HG02943 (cell line): ENCODE results near the gene PATZ1.

Experiments used
- ATAC-seq: cut with Tn5 transposase; IDR thresholded peaks from one replicate; pipeline ENCODE4 v1.9.1; 2021; ENCODE audit warnings: mild to moderate bottlenecking, low read depth, moderate library complexity; ENCODE audit not compliant: unreplicated experiment

The PATZ1 gene

DNA sequence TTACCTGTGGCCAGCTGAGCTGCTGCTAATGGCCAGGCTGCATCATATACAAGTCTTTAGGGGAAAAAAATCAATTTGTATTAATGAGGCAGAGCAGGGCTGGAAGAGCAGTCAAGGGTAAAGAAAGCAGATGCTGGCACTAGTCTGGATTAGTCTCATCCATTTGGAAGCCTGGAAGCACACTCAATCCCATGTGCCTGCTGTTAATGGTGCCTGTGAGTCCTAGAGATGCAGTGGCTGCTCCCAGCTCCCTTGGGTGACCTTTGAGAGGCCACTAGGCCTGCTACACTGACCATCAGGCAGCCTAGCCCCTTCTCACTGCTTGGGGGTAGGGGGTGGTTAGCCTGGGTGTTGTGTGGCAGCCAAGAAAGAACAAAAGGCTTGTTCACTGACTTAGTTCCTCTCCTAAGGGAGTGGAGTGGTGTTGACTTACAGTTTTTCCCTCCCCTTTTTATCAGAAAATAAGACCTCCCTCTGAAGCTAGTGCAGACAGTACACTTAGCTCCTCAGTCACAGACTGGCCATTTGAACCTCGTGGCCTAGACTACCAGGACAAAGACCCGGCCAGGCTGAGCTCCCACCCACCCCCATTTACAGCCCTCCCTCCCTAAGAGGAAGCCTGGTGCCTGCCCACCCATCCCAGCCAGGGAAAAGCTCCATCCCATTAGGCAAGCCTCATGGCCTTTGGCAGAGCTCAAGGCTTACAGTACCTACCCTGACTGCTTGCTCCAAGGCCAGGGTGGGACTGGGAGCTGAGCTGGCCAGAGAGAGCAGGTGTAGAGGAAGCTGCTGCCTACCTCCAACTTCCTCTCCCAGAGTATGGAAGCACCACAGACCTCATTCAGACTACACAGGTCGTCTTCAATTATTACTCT lies 61.6 kb downstream of the PATZ1 start:
- ATAC-seq = no peak

DNA sequence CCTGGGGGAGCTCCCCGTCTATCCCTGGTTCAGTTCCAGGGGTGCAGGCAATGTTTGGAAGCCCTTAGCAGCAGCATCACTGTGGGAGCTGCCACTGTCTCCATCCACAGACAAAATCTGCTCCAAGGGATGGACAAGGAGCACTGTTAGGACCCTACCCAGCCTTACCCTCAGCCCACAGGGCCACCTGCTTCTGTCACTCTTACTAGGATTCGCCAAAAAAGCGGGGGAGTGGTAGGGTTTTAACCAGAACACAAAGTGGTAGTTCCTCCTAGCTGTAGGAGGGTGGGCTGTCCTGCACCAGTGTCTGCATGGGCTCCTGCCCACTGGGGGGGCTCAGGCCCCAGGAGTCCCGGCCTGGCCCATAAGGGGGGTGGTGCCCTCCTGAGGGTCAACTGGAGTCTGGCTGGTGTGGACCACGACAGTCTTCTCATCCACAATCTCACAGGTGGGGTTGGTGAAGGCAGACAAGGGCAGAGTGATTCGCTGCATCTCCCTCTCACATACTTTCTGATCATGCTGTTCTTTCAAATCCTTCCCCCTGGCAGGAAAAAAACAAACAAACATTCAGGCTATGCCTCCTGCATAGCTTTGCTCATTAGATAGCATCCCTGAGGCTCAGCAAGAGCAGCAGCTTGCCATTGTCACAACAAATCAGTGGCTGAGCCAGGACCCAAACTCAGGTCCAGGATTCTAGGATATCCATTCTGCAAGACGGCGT lies 63.2 kb downstream of the PATZ1 start:
- ATAC-seq = no peak

DNA sequence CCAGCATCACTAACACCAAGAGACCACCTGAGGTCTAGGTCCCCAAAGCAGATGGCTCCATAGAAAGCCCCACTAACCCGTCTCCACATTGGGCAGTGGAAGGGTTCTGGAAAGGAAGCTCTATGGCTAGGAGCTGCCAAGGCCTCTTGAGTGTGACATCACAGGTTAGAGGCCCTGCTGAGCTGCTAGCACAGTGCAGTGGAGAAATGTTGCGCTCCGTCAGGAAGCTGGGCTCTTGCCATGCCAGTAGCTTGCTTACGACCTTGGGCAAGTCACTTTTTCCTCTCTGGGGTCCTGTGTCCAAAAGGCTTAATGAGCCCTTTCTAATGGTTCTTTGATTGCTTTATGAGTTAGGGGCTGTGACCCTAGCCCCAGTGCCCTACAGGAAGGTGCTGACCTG lies 64.4 kb downstream of the PATZ1 start:
- no peak for ATAC-seq

DNA sequence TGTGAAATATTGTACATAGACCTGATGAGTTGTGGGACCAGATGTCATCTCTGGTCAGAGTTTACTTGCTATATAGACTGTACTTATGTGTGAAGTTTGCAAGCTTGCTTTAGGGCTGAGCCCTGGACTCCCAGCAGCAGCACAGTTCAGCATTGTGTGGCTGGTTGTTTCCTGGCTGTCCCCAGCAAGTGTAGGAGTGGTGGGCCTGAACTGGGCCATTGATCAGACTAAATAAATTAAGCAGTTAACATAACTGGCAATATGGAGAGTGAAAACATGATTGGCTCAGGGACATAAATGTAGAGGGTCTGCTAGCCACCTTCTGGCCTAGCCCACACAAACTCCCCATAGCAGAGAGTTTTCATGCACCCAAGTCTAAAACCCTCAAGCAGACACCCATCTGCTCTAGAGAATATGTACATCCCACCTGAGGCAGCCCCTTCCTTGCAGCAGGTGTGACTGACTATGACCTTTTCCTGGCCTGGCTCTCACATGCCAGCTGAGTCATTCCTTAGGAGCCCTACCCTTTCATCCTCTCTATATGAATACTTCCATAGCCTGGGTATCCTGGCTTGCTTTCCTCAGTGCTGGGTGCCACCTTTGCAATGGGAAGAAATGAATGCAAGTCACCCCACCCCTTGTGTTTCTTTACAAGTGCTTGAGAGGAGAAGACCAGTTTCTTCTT lies 66.2 kb downstream of the PATZ1 start:
- no peak for ATAC-seq

DNA sequence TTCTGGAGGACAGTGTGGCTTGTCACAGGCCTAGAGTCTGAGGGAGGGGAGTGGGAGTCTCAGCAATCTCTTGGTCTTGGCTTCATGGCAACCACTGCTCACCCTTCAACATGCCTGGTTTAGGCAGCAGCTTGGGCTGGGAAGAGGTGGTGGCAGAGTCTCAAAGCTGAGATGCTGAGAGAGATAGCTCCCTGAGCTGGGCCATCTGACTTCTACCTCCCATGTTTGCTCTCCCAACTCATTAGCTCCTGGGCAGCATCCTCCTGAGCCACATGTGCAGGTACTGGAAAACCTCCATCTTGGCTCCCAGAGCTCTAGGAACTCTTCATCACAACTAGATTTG lies 66.8 kb downstream of the PATZ1 start:
- ATAC-seq = no peak

DNA sequence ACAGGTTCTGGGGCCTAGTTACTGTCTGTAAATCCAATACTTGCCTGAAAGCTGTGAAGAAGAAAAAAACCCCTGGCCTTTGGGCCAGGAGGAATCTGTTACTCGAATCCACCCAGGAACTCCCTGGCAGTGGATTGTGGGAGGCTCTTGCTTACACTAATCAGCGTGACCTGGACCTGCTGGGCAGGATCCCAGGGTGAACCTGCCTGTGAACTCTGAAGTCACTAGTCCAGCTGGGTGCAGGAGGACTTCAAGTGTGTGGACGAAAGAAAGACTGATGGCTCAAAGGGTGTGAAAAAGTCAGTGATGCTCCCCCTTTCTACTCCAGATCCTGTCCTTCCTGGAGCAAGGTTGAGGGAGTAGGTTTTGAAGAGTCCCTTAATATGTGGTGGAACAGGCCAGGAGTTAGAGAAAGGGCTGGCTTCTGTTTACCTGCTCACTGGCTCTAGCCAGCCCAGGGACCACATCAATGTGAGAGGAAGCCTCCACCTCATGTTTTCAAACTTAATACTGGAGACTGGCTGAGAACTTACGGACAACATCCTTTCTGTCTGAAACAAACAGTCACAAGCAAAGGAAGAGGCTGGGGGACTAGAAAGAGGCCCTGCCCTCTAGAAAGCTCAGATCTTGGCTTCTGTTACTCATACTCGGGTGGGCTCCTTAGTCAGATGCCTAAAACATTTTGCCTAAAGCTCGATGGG lies 67.4 kb downstream of the PATZ1 start:
- no peak for ATAC-seq

DNA sequence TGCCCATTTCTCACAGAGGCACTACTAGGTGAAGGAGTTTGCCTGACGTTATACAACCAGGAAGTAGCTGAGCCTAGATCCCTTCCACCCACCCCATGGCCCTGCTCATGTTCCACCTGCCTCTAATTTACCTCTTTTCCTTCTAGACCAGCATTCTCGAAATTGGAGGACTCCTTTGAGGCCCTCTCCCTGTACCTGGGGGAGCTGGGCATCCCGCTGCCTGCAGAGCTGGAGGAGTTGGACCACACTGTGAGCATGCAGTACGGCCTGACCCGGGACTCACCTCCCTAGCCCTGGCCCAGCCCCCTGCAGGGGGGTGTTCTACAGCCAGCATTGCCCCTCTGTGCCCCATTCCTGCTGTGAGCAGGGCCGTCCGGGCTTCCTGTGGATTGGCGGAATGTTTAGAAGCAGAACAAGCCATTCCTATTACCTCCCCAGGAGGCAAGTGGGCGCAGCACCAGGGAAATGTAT lies 68.0 kb downstream of the PATZ1 start:
- no peak for ATAC-seq

DNA sequence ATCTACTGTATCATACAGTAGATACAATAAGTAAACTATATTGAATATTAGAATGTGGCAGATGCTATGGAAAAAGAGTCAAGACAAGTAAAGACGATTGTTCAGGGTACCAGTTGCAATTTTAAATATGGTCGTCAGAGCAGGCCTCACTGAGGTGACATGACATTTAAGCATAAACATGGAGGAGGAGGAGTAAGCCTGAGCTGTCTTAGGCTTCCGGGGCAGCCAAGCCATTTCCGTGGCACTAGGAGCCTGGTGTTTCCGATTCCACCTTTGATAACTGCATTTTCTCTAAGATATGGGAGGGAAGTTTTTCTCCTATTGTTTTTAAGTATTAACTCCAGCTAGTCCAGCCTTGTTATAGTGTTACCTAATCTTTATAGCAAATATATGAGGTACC lies 68.4 kb downstream of the PATZ1 start:
- no peak for ATAC-seq

DNA sequence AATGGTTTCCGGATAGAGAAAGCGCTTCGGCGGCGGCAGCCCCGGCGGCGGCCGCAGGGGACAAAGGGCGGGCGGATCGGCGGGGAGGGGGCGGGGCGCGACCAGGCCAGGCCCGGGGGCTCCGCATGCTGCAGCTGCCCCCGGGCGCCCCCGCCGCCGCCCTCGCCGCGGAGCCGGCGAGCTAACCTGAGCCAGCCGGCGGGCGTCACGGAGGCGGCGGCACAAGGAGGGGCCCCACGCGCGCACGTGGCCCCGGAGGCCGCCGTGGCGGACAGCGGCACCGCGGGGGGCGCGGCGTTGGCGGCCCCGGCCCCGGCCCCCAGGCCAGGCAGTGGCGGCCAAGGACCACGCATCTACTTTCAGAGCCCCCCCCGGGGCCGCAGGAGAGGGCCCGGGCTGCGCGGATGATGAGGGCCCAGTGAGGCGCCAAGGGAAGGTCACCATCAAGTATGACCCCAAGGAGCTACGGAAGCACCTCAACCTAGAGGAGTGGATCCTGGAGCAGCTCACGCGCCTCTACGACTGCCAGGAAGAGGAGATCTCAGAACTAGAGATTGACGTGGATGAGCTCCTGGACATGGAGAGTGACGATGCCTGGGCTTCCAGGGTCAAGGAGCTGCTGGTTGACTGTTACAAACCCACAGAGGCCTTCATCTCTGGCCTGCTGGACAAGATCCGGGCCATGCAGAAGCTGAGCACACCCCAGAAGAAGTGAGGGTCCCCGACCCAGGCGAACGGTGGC lies 69.5 kb downstream of the PATZ1 start:
- no peak for ATAC-seq
